Measurements from ENCODE around the gene NTRK2.

The NTRK2 gene

DNA sequence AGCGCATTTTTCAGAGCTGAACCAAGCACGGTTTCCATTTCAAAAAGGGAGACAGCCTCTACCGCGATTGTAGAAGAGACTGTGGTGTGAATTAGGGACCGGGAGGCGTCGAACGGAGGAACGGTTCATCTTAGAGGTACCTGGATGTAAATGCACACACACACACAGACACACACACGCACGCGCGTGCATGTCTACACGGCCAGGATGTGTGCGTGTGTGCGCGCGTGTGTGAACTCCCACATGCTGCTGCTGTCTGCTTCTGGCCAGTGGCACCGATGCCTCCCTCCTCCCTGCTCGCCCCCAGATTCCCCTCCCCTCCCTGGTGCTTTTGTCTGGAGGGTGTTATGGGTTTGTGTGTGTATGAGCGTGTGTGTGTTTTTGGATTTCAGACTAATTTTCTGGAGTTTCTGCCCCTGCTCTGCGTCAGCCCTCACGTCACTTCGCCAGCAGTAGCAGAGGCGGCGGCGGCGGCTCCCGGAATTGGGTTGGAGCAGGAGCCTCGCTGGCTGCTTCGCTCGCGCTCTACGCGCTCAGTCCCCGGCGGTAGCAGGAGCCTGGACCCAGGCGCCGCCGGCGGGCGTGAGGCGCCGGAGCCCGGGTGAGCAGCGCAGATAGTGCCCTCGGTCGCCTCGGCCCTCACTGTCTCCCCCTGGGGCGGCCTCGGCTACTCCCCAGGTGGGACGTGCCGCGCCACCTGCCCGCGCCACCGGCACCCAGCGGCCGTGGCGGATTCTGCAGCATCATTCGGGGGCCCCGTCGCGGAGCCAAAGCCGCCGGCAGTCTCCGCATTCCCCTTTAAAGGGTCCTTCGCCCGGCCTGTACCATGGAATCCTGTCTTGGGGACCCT is at the start of gene NTRK2:
Gene NTRK2, plus strand, starts transcription at position 442 of the 850 bp plus-strand sequence. CDS start 1,020 bp downstream, outside the sequence.
- DNase-seq (ENCODE audit: low spot score), result no peak

DNA sequence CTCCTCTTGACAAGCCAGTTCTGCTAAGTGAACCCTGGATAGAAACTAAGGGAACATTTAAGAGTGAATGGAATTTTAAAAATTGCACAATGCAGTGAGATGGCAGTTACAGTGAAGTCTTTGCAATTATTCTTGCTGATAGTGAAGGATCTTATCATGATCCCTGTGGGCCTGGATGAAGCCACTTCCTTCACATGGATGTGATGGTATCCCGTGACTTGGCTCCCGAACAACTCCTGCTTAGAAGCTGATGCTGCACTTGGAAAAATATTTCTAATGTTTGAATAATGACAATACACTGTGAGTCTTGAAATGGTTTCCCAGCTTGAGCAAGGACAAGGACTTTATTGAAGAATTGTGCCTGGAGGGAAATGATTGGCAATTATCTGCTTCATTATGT is 49.2 kb upstream of the NTRK2 start:
- DNase-seq (ENCODE audit: low spot score), result no peak

DNA sequence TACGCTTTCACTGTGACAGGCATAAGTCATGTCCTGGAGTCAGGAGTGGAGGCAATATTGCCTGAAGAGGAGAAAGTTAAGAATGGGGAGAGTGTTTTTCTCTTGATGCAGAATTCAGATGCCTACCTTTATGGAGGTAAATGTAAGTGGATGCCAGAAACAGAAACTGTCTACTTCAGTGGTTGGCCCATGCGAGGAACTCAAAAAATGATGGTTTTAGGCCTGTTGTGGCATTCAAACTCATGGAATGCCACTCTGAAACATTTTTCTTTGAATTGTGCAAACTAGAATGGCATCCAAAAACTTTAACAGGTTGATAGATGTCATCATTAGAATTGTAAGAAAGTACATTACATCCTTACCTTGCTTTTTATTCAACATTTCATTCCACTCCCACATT is 47.7 kb upstream of the NTRK2 start:
- no peak for DNase-seq (ENCODE audit: low spot score)

DNA sequence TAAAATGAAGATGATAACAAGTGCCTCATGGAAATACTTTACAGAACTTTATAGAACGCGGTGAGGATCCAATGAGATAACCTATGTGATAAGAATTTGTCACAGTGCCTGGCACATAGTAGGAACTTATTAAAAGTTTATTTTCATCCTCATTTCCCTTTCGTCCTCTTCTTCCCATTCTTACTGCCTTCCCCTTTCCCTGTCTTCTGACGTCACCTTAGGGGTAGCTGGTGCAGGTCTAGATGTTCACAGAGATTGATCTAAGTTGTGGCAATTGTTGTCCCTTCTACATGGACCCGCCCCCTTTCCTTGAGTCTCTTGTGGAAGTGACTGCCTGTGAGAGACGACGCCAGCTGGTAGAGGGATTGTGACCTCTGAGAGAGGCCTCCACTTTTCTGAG is 46.5 kb upstream of the NTRK2 start:
- no peak for DNase-seq (ENCODE audit: low spot score)

DNA sequence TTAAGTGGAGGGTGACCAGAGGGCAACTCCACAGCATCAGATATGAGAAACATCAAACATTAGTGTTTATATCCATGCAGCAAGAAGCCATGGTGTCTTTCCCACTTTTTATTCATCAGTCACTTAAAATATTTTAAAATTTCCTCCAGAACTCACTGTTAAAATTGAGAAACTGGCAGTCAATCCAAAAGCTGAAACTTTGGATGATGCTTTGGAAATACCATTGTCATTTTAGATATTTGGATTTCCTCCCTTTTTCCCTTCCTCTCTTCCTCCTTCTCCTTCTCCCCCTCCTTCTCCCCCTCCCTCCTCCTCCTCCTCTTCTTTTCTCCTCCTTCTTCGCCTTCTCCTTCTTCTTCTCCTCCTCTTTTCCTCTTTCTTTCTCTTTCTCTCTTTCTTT is 33.1 kb upstream of the NTRK2 start:
- no peak for DNase-seq (ENCODE audit: low spot score)

DNA sequence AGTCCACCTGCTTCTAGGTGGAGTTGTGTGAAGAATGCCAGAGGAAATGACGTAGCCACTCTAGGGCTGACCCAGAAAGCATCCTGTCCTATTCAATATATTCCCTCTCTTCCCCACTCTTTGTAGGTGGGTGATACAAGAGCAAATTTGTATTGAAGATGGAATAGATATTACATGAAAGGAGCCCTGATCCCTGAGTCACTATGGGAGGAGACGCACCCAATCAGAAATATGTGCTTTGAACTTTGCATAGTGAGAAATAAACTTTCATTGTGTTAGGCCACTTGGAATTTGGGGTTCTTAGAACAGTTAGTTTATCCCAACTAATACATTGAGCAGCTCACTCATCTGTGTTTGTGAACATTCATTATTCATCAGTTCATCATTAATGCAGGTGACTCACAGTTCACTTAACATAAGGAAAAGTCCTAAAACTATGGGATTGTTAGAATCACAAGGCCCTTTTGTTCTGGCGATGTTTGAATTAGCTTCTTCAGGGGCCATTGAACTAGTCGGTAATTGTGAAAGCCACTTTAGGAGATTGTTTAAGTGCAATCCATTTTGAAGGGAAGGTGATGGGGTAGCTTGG is 26.9 kb upstream of the NTRK2 start:
- DNase-seq (ENCODE audit: low spot score), result no peak

DNA sequence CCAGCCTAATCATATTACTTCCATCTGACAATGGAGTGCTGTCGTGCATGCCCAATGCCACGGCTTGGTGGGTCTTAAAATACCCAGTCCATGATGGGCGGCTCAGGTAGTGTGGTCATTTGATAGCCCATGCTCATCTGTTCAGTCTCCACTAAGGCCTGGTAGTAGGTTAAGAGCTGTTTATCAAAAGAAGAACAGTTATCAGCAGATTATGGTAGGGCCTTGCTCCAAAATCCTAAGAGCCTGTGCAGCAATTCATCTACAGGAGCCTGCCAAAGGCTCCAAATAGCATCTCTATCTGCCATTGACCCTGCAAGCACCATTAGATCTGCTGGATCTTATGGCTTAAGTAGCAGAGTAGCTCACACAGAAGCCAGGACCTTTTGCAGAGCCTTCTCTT is 21.8 kb upstream of the NTRK2 start:
- DNase-seq (ENCODE audit: low spot score), result no peak

DNA sequence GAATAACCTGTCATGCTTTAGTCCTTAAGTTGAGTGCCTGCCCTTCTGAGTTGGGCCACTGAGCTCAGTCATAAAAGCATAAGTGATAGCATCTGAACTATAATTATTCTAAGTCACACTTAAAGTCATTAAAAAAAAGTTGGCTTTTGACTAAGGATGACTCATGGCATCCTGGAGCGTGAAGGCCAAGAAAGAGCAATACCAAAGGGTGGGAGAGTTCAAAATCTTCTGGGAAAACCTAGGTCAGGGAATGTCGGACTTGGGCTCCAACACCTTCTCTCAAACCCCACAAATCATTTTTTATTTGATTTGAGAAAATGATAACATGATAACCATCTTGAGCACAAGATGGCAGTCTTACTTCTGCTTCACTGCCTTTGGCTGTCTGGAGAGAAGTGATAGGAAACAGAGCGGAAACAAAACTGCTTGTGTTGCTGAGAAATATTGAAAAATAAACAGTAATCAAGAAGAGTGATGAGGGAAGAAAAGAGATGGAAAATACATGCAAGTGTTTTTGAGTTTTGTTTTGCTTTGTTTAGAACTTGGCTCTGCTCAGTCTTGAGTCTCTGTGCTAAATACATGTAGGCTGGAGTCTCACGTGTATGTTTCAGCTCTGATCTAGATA is 16.9 kb upstream of the NTRK2 start:
- DNase-seq (ENCODE audit: low spot score), result peak; percentile 21

DNA sequence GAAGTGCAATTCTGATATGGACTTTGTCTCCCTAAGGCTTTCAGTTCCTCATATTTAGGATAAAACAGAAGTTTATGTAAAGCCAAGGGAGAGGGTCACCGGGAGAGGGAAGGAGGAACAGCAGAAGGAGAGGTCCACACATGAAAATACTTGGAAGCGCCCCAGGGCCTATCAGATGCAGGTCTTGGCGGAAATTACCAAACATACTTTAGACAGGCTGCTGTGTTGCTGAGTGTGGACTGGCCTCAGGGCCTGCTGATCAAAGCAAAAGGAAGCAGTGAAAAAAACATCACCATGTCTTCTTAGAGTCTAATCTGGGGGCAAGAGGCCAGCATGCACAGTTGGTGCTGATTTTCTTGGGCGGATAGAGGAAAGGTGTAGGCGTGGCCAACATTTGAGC is 14.1 kb upstream of the NTRK2 start:
- DNase-seq (ENCODE audit: low spot score), result no peak

DNA sequence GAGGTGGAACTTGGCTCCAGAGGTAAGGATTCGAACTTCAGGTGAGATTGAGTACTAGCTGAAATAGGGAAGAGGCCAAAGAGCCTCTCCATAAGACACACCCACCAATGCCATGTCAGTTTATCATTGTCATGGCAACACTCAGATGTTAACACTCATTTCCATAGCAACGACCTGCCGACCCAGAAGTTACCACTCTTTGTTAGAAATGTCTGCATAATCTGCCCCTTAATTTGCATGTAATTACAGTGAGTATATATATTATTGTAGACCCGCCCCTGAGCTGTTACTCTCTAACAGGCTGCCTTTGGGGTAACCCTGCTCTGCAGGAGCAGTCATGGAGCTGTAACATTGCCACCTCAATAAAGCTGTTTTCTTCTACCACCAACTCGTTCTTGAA is 10.2 kb upstream of the NTRK2 start:
- DNase-seq (ENCODE audit: low spot score), result no peak

DNA sequence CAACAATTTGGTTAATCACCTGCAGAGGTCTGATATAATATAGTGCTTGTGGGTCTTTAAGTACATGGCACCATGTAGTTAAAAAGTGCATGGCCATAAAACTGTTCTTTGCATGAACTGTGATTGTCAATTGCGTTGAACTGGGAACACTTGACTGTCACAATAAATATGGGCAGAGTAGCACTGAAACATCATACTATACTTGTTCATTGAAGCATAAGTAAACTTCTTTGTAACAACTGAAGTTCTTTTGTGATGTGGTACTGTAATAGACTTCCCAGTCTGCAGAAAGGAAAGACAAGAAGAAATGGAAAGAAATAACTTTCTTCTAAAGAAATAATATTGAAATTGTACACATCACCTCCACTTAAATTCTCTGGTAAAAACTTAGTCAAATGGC is 9.8 kb upstream of the NTRK2 start:
- DNase-seq (ENCODE audit: low spot score), result no peak

DNA sequence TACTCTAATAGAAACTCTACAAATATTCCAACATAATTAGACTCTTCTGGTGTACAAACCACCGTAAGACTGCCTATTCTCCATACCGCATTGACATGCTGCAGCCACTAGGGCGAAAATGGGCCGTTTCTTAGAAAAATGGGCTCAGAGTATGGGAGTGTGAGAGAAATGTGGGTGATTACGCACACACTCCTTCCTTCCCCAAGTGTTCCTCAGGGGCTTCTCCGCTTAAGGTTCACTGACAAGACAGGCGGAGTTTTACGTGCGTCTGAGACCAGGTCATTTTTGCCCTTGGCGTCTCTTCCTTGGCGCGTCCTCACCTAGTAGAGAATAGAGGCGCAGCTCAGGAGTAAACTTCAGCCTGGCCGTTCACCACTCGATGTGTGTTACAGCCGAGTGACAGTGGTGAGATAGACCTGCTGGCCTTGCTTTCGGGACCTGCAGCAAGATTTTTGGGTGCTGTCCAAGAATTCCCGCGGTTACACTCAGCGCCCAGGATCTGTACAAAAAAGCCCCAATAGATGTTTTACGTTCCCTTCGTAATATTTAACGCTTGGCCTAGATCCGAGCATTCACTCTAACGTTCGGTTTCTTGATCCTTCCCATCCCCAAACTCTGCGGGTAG is 1.8 kb upstream of the NTRK2 start:
- peak; percentile 38 for DNase-seq (ENCODE audit: low spot score)

DNA sequence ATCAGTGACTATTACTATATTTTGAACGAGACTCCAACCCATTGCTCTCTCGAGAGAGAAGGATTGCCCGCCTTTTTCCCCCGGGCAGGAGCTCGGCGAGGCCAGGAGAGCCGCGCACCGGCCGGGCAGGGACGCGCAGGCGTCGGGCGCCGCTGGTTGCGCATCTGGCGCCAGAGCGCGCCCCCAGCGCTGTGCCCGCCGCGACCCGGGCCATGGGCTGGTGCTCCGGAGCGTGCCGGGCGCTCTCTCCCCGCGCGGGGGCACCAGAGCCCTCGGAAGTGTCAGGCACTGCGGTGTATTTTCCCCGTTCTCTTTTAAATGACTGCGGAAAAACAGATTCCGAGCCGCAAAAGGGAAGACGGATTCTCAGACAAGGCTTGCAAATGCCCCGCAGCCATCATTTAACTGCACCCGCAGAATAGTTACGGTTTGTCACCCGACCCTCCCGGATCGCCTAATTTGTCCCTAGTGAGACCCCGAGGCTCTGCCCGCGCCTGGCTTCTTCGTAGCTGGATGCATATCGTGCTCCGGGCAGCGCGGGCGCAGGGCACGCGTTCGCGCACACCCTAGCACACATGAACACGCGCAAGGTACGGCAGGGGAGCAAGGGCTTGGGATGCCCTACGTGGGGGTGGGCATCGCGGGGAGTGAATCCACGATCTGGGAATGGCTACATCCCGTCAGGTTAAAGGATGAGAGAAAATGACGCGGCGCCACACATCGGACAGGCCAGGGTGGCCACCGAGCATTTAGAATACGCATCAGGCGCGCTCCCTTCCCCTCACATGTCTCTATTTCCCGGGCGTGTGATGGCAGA is 1.1 kb upstream of the NTRK2 start:
- peak; percentile 74 for DNase-seq (ENCODE audit: low spot score)

DNA sequence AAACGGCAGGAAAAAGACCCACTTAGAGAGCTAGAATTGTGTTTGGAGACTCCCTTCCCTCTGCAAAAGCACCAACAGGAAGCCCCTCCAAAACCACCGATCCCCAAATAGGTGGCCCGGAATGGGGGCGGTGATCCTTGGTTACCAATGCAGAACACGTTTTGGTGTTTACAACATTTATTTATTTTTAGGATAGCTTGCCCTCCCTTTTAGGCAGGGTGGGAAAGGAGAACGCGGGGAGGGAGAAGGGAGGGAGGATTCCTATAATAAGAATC is 579 bp upstream of the NTRK2 start:
- DNase-seq (ENCODE audit: low spot score), result no peak

DNA sequence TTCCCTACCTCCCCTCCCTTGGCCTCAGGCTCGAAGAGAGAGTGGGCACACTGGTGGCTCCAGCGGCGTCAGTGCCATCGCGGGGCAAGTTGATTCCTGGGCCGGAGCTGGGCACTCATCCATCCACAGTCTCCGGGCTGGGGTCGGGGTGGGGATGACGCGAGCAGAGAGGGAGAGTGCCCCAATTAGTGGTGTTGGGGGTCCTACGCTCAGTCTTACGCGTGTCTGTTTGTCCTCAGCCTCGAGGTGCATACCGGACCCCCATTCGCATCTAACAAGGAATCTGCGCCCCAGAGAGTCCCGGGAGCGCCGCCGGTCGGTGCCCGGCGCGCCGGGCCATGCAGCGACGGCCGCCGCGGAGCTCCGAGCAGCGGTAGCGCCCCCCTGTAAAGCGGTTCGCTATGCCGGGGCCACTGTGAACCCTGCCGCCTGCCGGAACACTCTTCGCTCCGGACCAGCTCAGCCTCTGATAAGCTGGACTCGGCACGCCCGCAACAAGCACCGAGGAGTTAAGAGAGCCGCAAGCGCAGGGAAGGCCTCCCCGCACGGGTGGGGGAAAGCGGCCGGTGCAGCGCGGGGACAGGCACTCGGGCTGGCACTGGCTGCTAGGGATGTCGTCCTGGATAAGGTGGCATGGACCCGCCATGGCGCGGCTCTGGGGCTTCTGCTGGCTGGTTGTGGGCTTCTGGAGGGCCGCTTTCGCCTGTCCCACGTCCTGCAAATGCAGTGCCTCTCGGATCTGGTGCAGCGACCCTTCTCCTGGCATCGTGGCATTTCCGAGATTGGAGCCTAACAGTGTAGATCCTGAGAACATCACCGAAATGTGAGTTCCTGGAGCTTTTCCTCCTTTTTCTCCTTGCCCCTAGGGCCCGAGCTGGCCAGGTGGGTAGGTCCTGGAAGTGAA is 861 bp downstream of the NTRK2 start:
- DNase-seq (ENCODE audit: low spot score), result no peak

DNA sequence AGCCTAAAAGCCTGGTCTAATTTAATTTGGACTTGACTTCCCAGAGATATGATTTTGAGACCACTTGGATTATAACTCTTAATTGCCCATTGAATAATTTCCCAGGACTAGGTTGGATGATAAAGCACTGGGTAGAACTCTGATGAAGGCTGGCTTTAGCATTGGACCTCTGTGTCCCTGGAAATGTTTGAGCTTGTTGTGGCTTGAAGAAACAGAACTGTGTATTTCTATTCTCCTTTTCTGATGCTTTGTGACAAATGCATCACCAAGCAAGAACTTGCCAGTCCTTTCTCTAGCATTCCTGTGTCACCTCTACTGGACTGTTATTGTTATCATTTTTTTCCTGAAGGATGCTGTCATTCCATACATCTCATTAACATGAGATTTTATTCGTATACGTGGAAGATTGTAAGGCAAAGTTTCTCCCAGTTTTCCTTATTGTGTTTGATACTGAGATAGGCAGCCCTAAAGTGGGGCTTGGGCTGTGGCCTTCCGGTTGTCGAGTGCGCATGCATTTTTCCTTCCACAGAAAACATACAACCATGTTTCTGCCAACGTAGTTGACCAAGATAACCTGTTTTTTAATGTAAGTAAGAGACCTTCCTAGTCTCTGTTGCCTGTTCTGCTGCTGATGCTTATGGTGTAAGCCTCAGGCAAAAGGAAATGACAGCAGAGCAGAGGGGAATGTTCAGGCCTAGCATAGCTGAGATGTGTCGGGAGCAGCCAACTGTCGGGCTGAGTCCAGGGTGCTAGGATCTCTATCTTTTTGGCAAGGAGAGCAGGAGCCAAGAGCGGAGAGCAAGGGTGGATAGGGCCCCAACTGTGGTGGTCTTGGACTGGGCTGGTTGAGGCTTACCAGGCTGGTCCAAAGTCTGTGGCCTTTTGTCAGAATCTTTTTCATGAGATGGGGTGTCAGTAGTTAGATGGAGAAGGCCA is 2.3 kb downstream of the NTRK2 start:
- no peak for DNase-seq (ENCODE audit: low spot score)

DNA sequence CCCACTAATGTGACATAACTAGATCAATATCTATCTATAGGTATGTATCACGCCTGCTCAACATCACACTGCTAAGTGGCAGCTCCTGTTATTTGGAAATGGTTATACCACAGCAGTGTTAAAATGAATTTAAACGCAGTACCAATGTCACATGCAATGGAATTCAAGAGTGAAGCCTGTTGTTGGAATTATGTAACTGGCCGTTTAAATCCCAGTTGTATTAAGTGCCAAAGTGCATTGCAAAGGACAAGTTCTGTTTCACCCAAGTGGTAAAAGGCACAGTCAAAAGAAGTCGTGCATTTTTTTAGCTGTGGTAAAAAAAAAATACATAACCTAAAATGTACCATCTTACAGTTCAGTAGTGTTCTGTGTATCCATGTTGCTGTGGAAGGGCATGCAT is 4.3 kb downstream of the NTRK2 start:
- DNase-seq (ENCODE audit: low spot score), result no peak

DNA sequence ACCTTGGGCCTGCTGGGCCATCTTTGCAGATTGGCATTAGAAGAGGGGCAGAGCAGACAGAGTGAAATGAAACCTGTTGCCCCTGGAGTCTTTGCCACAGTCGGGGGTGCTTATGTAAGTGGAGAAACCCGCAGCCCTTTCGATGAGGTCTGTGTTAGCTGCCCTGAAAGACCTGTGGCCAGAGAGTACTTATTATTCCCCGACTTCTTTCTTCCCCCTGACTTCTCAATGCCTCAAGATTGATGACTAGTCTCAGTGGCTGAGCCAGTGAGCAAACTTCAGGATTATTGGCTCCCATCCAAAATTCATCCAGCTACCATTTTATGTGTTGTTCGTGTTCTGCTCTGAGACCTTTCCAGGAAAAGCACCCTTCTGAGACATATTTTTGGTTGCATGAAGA is 7.6 kb downstream of the NTRK2 start:
- DNase-seq (ENCODE audit: low spot score), result no peak

DNA sequence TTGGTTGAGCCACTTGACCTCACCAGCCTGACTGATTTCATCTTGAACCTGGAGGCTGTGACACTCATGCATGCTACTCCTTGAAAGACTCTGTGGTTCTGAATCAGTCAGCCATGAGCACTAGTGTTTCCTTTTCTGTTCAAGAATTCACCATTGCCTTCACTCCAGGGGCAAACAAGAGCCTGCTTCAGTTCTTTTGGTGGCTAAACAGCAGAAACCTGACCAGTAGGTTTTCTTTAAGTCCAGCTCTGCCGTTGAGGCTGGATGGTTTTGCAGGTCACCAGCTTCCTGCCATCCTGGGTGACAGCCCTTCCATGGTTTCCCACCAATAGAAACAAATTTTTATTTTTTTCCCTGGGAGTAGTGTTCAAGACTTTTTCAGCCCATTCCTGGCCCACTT is 10.0 kb downstream of the NTRK2 start:
- no peak for DNase-seq (ENCODE audit: low spot score)
